NT2/D1 (cell line): ENCODE results near the gene MRPL49.

Experiments
- DNase-seq: peaks from one replicate; pipeline ENCODE4 v3.0.0-alpha.2; 2011; ENCODE audit warnings: low read depth, low spot score
- H3K27me3 ChIP-seq: 2 replicates; pipeline ENCODE4 v1.6.0; 2011; ENCODE audit warnings: mild to moderate bottlenecking; ENCODE audit not compliant: insufficient read length, insufficient read depth
- H3K36me3 ChIP-seq: 2 replicates; pipeline ENCODE4 v1.6.1; 2011; ENCODE audit warnings: mild to moderate bottlenecking, low read length, mixed read lengths; ENCODE audit not compliant: insufficient read depth, insufficient read length
- H3K4me1 ChIP-seq: 2 replicates; pipeline ENCODE4 v1.5.1; 2011; ENCODE audit not compliant: insufficient read depth, insufficient read length
- H3K4me3 ChIP-seq: 2 replicates; pipeline ENCODE4 v1.5.1; 2011; ENCODE audit warnings: low read depth; ENCODE audit not compliant: insufficient read length
- H3K9ac ChIP-seq: 2 replicates; pipeline ENCODE4 v1.6.0; 2011; ENCODE audit warnings: low read depth; ENCODE audit not compliant: insufficient read length
- H3K9me3 ChIP-seq: 2 replicates; pipeline ENCODE4 v1.5.1; 2011; ENCODE audit warnings: mild to moderate bottlenecking, low read length; ENCODE audit not compliant: insufficient read depth
- SUZ12 ChIP-seq: IDR thresholded peaks from 2 replicates; pipeline ENCODE4 v1.6.1; 2011; ENCODE audit not compliant: insufficient read length, insufficient read depth; ENCODE audit errors: extremely low read depth
- YY1 ChIP-seq: IDR thresholded peaks from 2 replicates; pipeline ENCODE4 v1.6.1; 2011; ENCODE audit not compliant: insufficient read length, insufficient read depth
- ZNF274 ChIP-seq: IDR thresholded peaks from 2 replicates; pipeline ENCODE4 v1.6.1; 2011; ENCODE audit warnings: mild to moderate bottlenecking, low read depth, low read length

Gene MRPL49

GRCh38 chr11:65132988-65133700 lies 11.0 kb downstream of the MRPL49 start:
- no peak for TF ChIP-seq SUZ12
- no peak for TF ChIP-seq ZNF274
- Histone ChIP-seq H3K27me3 (no peaks in the 10 kb centered on the region), H3K9ac (peak overlapping the region; percentile 99), H3K4me1 (peaks cover 12% of the 10 kb centered on the region), H3K4me3 (peak overlapping the region; percentile 96), H3K9me3 (no peaks in the 10 kb centered on the region), H3K36me3 (peaks cover 49% of the 10 kb centered on the region)
- DNase-seq = no peak

DNA sequence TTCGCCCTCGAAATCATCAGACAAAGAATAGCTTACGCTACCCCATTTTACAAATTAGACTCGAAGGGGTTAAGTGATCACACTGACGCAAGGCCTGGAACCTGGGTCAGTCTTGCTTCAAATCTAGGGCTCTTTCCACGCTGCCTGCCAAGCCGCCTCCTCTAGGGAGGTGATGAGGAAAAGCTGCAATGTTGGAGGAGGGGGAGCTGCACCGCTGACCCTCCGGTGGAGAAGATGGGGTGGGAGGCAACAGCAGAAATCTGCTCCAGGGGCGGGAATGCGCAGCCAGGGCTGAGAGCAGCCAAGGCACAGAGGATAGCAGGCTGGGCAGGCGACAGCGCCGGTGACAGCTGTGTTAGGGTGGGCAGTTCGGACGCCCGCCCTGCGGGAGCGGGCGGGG lies 11.6 kb downstream of the MRPL49 start:
- Histone ChIP-seq H3K27me3 (no peaks in the 10 kb centered on the region), H3K4me3 (peak overlapping the region; percentile 96), H3K9ac (peak overlapping the region; percentile 99), H3K4me1 (peaks cover 12% of the 10 kb centered on the region), H3K36me3 (peaks cover 43% of the 10 kb centered on the region), H3K9me3 (no peaks in the 10 kb centered on the region)
- TF ChIP-seq ZNF274 = no peak
- no peak for DNase-seq

- peaks cover 36% of the 10 kb centered on the region for H3K36me3 ChIP-seq
- no peak for TF ChIP-seq SUZ12
- peak within 1 kb of the TSS; percentile 99 for H3K9ac ChIP-seq
- H3K9me3 ChIP-seq = no peaks in the 10 kb centered on the region
- H3K4me3 ChIP-seq = peak within 1 kb of the TSS; percentile 96
- peaks cover 12% of the 10 kb centered on the region for H3K4me1 ChIP-seq
- H3K27me3 ChIP-seq = no peaks in the 10 kb centered on the region
- DNase-seq = peak; percentile 73
Measured at GRCh38 chr11:65134240-65134951, 12.3 kb downstream of the MRPL49 start, which contains the start of gene SYVN1. Gene SYVN1, minus strand, starts transcription at chr11:65134519. Its CDS starts 918 bp downstream, at chr11:65133601.

DNA sequence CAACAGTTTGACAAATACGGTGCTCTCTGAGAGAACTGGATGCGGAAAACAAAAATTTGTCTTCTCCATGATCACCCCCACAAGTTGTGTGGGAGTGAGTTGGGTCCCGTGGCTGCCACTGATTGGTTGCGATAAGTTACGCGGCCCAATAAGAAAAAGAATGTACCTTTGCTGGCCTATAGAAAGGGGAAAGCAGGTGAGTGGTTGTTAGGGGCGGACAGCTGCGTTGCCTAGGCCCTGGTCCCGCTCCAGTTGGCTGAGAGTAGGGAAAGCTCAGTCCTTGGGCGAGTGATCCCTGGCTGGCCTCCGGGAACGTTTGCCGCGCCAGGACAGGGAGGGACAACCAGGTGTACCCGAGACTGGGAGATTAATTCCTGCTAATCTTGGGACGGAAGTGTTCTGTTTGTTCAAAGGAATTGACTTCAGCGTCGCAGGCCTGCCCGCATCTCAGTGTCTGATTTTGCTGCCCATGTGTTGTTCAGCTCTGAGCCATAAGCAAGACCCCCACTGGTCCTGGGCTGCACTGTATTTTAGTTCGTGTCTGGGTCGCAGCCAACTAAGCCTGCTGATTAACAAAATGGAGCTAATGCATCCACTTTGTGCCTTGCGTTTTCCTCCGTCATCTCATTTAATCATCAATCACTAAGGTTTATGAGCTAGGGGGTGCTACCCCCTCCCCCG lies 13.0 kb downstream of the MRPL49 start:
- Histone ChIP-seq H3K9ac (peak overlapping the region; percentile 99), H3K27me3 (no peaks in the 10 kb centered on the region), H3K9me3 (no peaks in the 10 kb centered on the region), H3K4me3 (peak overlapping the region; percentile 96), H3K36me3 (peaks cover 29% of the 10 kb centered on the region), H3K4me1 (peaks cover 12% of the 10 kb centered on the region)
- TF ChIP-seq SUZ12 = no peak
- no peak for TF ChIP-seq ZNF274
- no peak for TF ChIP-seq YY1
- DNase-seq = peak; percentile 98

DNA sequence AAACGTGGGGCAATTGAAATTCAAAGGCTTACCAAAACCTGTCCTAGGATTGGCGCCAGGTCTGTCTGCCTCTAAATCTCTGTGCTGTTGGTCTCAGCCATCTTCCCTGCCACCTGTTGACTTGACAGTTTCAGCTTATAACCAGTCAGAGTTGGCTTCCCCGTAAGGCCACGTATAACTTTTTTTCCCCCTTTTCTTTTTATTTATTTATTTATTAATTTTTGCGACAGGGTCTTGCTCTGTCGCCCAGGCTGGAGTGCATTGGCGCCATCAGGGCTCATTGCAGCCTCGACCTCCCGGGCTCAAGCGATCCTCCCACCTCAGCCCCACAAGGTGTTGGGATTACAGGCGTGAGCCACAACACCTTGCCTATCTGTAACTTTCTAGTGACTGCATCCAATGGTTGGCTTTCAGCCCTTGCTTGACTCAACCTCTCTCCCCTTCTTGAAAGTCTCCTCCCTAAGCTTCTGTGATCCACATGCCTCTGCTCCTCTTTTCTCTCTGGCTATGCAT lies 13.6 kb downstream of the MRPL49 start:
- Histone ChIP-seq H3K36me3 (peaks cover 24% of the 10 kb centered on the region), H3K27me3 (no peaks in the 10 kb centered on the region), H3K9me3 (no peaks in the 10 kb centered on the region), H3K4me3 (peak overlapping the region; percentile 96), H3K9ac (peak overlapping the region; percentile 99), H3K4me1 (peaks cover 12% of the 10 kb centered on the region)
- TF ChIP-seq ZNF274 (no peak), SUZ12 (no peak), YY1 (no peak)
- DNase-seq = no peak

DNA sequence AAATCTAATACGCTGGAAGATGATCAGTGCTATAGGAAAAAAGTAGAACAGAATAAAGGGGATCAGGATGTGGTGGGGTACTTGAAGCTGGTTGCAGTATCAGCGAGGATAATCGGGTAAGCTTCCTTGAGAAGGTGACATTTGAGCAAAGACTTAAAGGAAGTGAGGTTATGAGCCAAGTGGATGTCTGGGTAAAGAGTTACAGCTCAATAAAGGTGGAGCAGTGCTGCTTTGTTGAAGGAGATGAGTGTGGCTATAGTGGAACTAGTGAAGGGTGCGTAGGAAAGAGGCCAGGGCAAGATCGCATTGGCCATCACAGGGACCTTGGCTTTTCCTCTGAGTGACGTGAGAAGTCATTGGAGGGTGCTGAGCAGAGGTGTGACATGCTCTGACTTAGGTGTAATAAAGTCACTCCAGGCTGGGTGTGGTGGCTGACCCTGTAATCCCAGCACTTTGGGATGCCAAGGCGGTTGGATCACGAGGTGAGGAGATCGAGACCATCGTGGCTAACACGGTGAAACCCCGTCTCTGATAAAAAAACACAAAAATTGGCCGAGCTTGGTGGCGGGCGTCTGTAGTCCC lies 14.5 kb downstream of the MRPL49 start:
- H3K4me1 ChIP-seq = peaks cover 12% of the 10 kb centered on the region
- H3K4me3 ChIP-seq = no peak overlapping the region
- no peaks in the 10 kb centered on the region for H3K27me3 ChIP-seq
- no peak overlapping the region for H3K9ac ChIP-seq
- no peaks in the 10 kb centered on the region for H3K9me3 ChIP-seq
- no peak for DNase-seq
- TF ChIP-seq SUZ12 (no peak), ZNF274 (no peak), YY1 (no peak)
- H3K36me3 ChIP-seq = peaks cover 15% of the 10 kb centered on the region

DNA sequence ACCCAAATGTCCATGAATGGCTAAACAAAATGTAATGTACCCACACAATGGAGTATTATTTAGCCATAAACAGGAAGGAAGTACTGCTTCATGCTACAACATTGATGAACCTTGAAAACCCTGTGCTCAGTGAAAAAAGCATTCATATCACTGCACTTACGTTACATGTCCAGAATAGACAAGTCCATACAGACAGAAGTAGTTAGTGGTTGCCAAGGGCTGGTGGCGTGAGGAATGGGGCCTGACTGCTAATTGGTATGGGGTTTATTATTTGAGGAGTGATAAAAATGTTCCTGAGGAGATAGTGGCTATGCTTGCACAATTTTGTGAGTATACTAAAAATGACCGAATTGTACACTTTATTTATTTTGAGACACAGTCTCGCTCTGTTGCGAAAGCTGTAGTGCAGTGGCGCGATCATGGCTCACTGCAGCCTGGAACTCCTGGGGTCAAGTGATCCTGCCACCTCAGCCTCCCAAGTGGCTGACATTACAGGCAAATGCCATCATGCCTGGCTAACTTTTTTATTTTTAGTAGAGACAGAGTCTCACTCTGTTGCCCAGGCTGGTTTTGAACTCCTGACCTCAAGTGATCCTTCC lies 19.9 kb downstream of the MRPL49 start:
- Histone ChIP-seq H3K9me3 (peaks cover 9% of the 10 kb centered on the region), H3K4me1 (no peaks in the 10 kb centered on the region), H3K4me3 (no peak overlapping the region), H3K9ac (no peak overlapping the region), H3K36me3 (no peaks in the 10 kb centered on the region), H3K27me3 (no peaks in the 10 kb centered on the region)
- no peak for DNase-seq
- no peak for TF ChIP-seq SUZ12
- no peak for TF ChIP-seq ZNF274
- TF ChIP-seq YY1 = no peak
